Keratinocyte (primary cell): Measurements from ENCODE around the gene ANKRD34A. TPM values are rescaled to one million over a fixed set of nuclear protein-coding genes. Genes with fewer than 3 reads are reported as not detected.

Source experiments
- DNase-seq: peaks from one replicate; pipeline ENCODE4 v3.0.0-alpha.2; 2011; ENCODE audit warnings: low read depth, missing footprints, low spot score
- FAIRE-seq: peaks from 2 replicates; lab custom pipeline; 2011; peaks lifted over from hg19 to GRCh38; lab: Jason Lieb, UNC
- H2AFZ ChIP-seq: 2 replicates; pipeline ENCODE4 v1.6.0; 2012; ENCODE audit warnings: low read length, control low read depth, inconsistent platforms; ENCODE audit not compliant: control insufficient read depth
- H3K27ac ChIP-seq: 2 replicates; pipeline ENCODE4 v1.5.1; 2011; ENCODE audit warnings: low read length; ENCODE audit not compliant: control insufficient read depth, insufficient read depth
- H3K27me3 ChIP-seq: 3 replicates; pipeline ENCODE4 v1.6.0; 2011; ENCODE audit warnings: low read length; ENCODE audit not compliant: control insufficient read depth, insufficient read depth; ENCODE audit errors: extremely low read depth
- H3K36me3 ChIP-seq, 2 experiments: 2 replicates in 1 of 2; 3 replicates in 1 of 2; pipeline ENCODE4 v1.5.1; 2011; ENCODE audit warnings: low read length in 2 of 2, mild to moderate bottlenecking in 1 of 2; ENCODE audit not compliant: control insufficient read depth in 2 of 2, insufficient read depth in 2 of 2; ENCODE audit errors: extremely low read depth in 1 of 2
- H3K4me1 ChIP-seq: 3 replicates; pipeline ENCODE4 v1.5.1; 2011; ENCODE audit warnings: low read length; ENCODE audit not compliant: control insufficient read depth, insufficient read depth; ENCODE audit errors: extremely low read depth
- H3K4me2 ChIP-seq: 3 replicates; pipeline ENCODE4 v1.6.0; 2011; ENCODE audit warnings: low read depth, low read length; ENCODE audit not compliant: control insufficient read depth, insufficient read depth; ENCODE audit errors: extremely low read depth
- H3K4me3 ChIP-seq, 3 experiments: fragments of 200-600 bp in 1 of 3; sonication (generic) in 1 of 3; 2 replicates in 2 of 3; 3 replicates in 1 of 3; pipeline ENCODE4 v1.5.1; 2011 to 2016; ENCODE audit warnings: low read length in 3 of 3, mild to moderate bottlenecking in 3 of 3, control low read depth in 2 of 3, inconsistent platforms in 1 of 3, low read depth in 1 of 3, mixed read lengths in 1 of 3, mixed run types in 1 of 3, moderate library complexity in 1 of 3; ENCODE audit not compliant: control insufficient read depth in 2 of 3, insufficient read depth in 2 of 3; ENCODE audit errors: extremely low read depth in 1 of 3
- H3K79me2 ChIP-seq: 2 replicates; pipeline ENCODE4 v1.6.0; 2012; ENCODE audit warnings: low read length; ENCODE audit not compliant: control insufficient read depth, insufficient read depth
- H3K9ac ChIP-seq: 3 replicates; pipeline ENCODE4 v1.6.0; 2011; ENCODE audit warnings: low read length; ENCODE audit not compliant: control insufficient read depth, insufficient read depth; ENCODE audit errors: extremely low read depth
- H3K9me1 ChIP-seq: 3 replicates; pipeline ENCODE4 v1.6.0; 2011; ENCODE audit warnings: low read length; ENCODE audit not compliant: control insufficient read depth, insufficient read depth; ENCODE audit errors: extremely low read depth
- H3K9me3 ChIP-seq: 2 replicates; pipeline ENCODE4 v1.5.1; 2012; ENCODE audit warnings: low read depth, low read length; ENCODE audit not compliant: control insufficient read depth
- H4K20me1 ChIP-seq: 3 replicates; pipeline ENCODE4 v1.6.0; 2011; ENCODE audit warnings: low read length; ENCODE audit not compliant: control insufficient read depth, insufficient read depth; ENCODE audit errors: extremely low read depth
- EZH2 ChIP-seq: IDR thresholded peaks from one replicate; pipeline ENCODE4 v1.6.1; 2012; ENCODE audit warnings: inconsistent platforms, mild to moderate bottlenecking, low read length, moderate library complexity
- dilution Hi-C: fragments of 300-500 bp; cut with MboI; formaldehyde crosslinking; loops from one replicate; pipeline ENCODE4 v1.7.0; 2020; ENCODE audit warnings: low sequenced_read_pairs; ENCODE audit not compliant: extremely low pct_ligation_motif_present
- polyA plus RNA-seq, 5 experiments: library from polyadenylated mRNA; depleted of rRNA in 3 of 5; stranded (reverse) in 3 of 5; stranded (forward) in 1 of 5; unstranded in 1 of 5; fragments of >200 nt; gene quantifications; 1 replicate in 1 of 5; 2 replicates in 3 of 5; 3 replicates in 1 of 5; pipeline versions ENCODE4 v1.2.1 to v1.2.3, GENCODE V29; 2011 to 2012; ENCODE audit warnings: missing spikeins in 2 of 5, low read depth in 1 of 5, low replicate concordance in 1 of 5
- TF ChIP-seq, protein P1 (sequence below), 3 experiments: IDR thresholded peaks in 1 of 3; conservative IDR thresholded peaks in 1 of 3; optimal IDR thresholded peaks in 1 of 3; 2 replicates in 2 of 3; 3 replicates in 1 of 3; pipeline versions ENCODE3 to v1.5.1; 2011; ENCODE audit warnings: low read length in 3 of 3, mild to moderate bottlenecking in 3 of 3, moderate library complexity in 2 of 3, control low read depth in 1 of 3, inconsistent platforms in 1 of 3; ENCODE audit not compliant: insufficient read depth in 2 of 3; ENCODE audit errors: extremely low read depth in 1 of 3

Gene ANKRD34A
- polyA plus RNA-seq, 1 donor (not counting 4 experiments of a cell fraction or from before 2014, with no cell fraction given), result 0.83 TPM

DNA sequence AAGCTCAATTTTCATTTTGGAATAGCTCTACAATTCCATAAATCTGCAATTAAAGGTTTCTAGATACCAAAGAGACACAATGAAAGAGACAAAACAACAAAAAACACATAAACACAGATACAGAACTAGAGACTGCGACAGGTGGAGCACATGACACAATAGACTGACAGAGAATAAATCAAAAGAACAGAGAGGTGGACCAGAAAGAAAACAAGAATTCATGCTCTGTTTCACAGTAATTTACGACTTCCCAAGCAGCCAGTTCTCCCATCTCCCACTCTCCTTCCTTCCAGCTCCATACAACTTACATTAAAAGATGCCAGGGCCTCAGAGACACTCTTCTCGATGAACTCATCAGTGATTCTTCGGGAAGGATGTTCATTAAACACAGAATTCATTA, 22.0 kb downstream of the ANKRD34A start:
- H3K79me2 ChIP-seq, result no peaks in the 10 kb centered on the region
- no peak for DNase-seq
- H2AFZ ChIP-seq, result no peak overlapping the region
- H3K27ac ChIP-seq, result no peak overlapping the region
- H3K9me3 ChIP-seq, result no peaks in the 10 kb centered on the region
- no peak overlapping the region for H3K9ac ChIP-seq
- no peaks in the 10 kb centered on the region for H4K20me1 ChIP-seq
- H3K36me3 ChIP-seq, result no peaks in the 10 kb centered on the region
- no peak overlapping the region for H3K4me3 ChIP-seq
- no peak overlapping the region for H3K4me2 ChIP-seq
- TF ChIP-seq, protein P1, sequence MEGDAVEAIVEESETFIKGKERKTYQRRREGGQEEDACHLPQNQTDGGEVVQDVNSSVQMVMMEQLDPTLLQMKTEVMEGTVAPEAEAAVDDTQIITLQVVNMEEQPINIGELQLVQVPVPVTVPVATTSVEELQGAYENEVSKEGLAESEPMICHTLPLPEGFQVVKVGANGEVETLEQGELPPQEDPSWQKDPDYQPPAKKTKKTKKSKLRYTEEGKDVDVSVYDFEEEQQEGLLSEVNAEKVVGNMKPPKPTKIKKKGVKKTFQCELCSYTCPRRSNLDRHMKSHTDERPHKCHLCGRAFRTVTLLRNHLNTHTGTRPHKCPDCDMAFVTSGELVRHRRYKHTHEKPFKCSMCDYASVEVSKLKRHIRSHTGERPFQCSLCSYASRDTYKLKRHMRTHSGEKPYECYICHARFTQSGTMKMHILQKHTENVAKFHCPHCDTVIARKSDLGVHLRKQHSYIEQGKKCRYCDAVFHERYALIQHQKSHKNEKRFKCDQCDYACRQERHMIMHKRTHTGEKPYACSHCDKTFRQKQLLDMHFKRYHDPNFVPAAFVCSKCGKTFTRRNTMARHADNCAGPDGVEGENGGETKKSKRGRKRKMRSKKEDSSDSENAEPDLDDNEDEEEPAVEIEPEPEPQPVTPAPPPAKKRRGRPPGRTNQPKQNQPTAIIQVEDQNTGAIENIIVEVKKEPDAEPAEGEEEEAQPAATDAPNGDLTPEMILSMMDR (optimal IDR thresholded peaks at IDR 0.05 in 1 of 3, IDR thresholded peaks at IDR 0.05 in 1 of 3, conservative IDR thresholded peaks at IDR 0.05 in 1 of 3; ENCODE audit: extremely low read depth in 1 of 3, insufficient read depth in 2 of 3, low read length in 3 of 3), result no peak
- no peak for TF ChIP-seq EZH2
- no peak for FAIRE-seq
- no peaks in the 10 kb centered on the region for H3K9me1 ChIP-seq
- no peaks in the 10 kb centered on the region for H3K4me1 ChIP-seq
- dilution Hi-C loops, result no loop called here
- no peaks in the 10 kb centered on the region for H3K27me3 ChIP-seq

DNA sequence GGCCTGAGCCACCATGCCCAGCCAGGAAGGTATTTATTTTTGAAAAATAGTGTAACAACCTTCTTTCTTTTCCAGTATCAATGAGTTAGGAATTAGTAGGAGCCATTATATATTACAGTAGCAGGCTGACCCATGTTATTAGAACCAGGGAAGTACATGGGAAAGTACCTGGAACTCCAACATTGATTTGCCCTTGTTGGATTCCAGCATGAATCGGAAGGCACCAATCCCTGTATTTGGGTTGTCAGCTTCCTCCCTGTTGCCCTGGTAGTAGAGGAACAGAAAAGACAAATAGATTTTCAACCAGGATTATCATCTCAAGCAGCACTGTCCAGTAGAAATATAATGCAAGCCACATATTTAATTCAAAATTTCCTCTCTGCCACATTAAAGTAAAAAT, 26.9 kb downstream of the ANKRD34A start:
- dilution Hi-C loops, result no loop called here
- Histone ChIP-seq H3K9me1 (no peaks in the 10 kb centered on the region), H3K4me3 (no peak overlapping the region), H3K4me1 (no peaks in the 10 kb centered on the region), H3K79me2 (no peaks in the 10 kb centered on the region), H3K9me3 (no peaks in the 10 kb centered on the region), H3K4me2 (no peak overlapping the region), H3K27me3 (no peaks in the 10 kb centered on the region), H2AFZ (no peak overlapping the region), H3K27ac (no peak overlapping the region), H4K20me1 (no peaks in the 10 kb centered on the region), H3K9ac (no peak overlapping the region), H3K36me3 (no peaks in the 10 kb centered on the region)
- FAIRE-seq, result no peak
- TF ChIP-seq EZH2, result no peak
- TF ChIP-seq, protein P1 (optimal IDR thresholded peaks at IDR 0.05 in 1 of 3, IDR thresholded peaks at IDR 0.05 in 1 of 3, conservative IDR thresholded peaks at IDR 0.05 in 1 of 3; ENCODE audit: extremely low read depth in 1 of 3, insufficient read depth in 2 of 3, low read length in 3 of 3), result no peak
- no peak for DNase-seq
